ENCODE results near the gene GPR50. TPM values are rescaled to one million over a fixed set of nuclear protein-coding genes. Genes with fewer than 3 reads are reported as not detected.

Gene GPR50
- total and polyA plus RNA-seq, 2 of the 8 experiments (the other 6 are each of a cell fraction or from before 2014, with no cell fraction given) = 1.6 to 1.9 TPM

- no peaks in the 10 kb centered on the region for H3K23me2 ChIP-seq (ENCODE audit: low read depth, low read length)
- H4K5ac ChIP-seq (ENCODE audit: insufficient read length, low read depth, low read length) = no peak overlapping the region
- H3K4me1 ChIP-seq (replicated peaks in 1 of 4; ENCODE audit: control insufficient read depth in 3 of 4, insufficient read depth in 4 of 4, low read length in 3 of 4) = no peaks in the 10 kb centered on the region
- no peaks in the 10 kb centered on the region for H4K20me1 ChIP-seq (replicated peaks in 1 of 2; ENCODE audit: control insufficient read depth in 1 of 2, insufficient read depth in 2 of 2, low read length in 2 of 2)
- H3K4me3 ChIP-seq (ENCODE audit: extremely low read depth in 1 of 4, insufficient read depth in 2 of 4, low read depth in 3 of 4, low read length in 4 of 4) = no peak overlapping the region
- no peak overlapping the region for H3K4me2 ChIP-seq (ENCODE audit: insufficient read depth in 1 of 2, low read depth in 2 of 2, low read length in 2 of 2)
- WGBS, 2 experiments (ENCODE audit: extremely low coverage in 1 of 2, insufficient coverage in 1 of 2, insufficient read length in 1 of 2, insufficient replicate concordance in 2 of 2, low coverage in 1 of 2, low lambda C conversion rate in 2 of 2, missing lambda C conversion rate in 1 of 2) = 88% methylated on average over 2 of the region's 2 CpGs; no CpG with 5 or more reads in 1 of the 2 experiments
- H3K36me3 ChIP-seq (ENCODE audit: control insufficient read depth in 2 of 4, insufficient read depth in 4 of 4, low read length in 3 of 4) = no peaks in the 10 kb centered on the region
- no peak overlapping the region for H2BK120ac ChIP-seq (replicated peaks; ENCODE audit: low read depth, low read length)
- FAIRE-seq (no peak), DNase-seq (ENCODE audit: low read depth in 1 of 2, low spot score in 2 of 2) (no peak)
- ChIA-PET POLR2A (ENCODE audit: partially characterized antibody) (no interaction called here), CTCF (ENCODE audit: partially characterized antibody) (no interaction called here)
- no peak overlapping the region for H2BK12ac ChIP-seq (ENCODE audit: low read depth, low read length)
- H3K14ac ChIP-seq (ENCODE audit: insufficient read length) = no peak overlapping the region
- H4K91ac ChIP-seq (replicated peaks; ENCODE audit: insufficient read length, low read length) = no peak overlapping the region
- no peak overlapping the region for H2AK5ac ChIP-seq (ENCODE audit: low read depth, low read length)
- H3K9ac ChIP-seq (replicated peaks in 1 of 4; ENCODE audit: extremely low read depth in 1 of 4, low read depth in 3 of 4, low read length in 3 of 4) = no peak overlapping the region
- H3K23ac ChIP-seq (ENCODE audit: insufficient read length) = no peak overlapping the region
- H3K27me3 ChIP-seq (replicated peaks in 1 of 4; ENCODE audit: control insufficient read depth in 3 of 4, extremely low read depth in 1 of 4, insufficient read depth in 3 of 4, low read length in 3 of 4) = no peaks in the 10 kb centered on the region
- no peak overlapping the region for H2AFZ ChIP-seq (ENCODE audit: low read length)
- no peak overlapping the region for H2BK5ac ChIP-seq (ENCODE audit: low read depth, low read length)
- TF ChIP-seq KDM4A (IDR thresholded peaks at IDR 0.05; ENCODE audit: low read depth, low read length, severe bottlenecking) = no peak
- no peak for TF ChIP-seq CHD2 (IDR thresholded peaks at IDR 0.05; ENCODE audit: low read length)
- no peak for TF ChIP-seq POLR2A (IDR thresholded peaks at IDR 0.05; ENCODE audit: control extremely low read depth in 1 of 2, low read depth in 2 of 2, low read length in 2 of 2)
- no peak for TF ChIP-seq SP2 (IDR thresholded peaks at IDR 0.05; ENCODE audit: low read length)
- no peak for TF ChIP-seq RXRA (IDR thresholded peaks at IDR 0.05; ENCODE audit: insufficient read depth, low read depth, low read length)
- TF ChIP-seq RNF2 (IDR thresholded peaks at IDR 0.05; ENCODE audit: borderline replicate concordance, low read depth, low read length, missing control alignments, poor library complexity, severe bottlenecking) = no peak
- no peak for TF ChIP-seq JUN (IDR thresholded peaks at IDR 0.05; ENCODE audit: low read depth, low read length)
- TF ChIP-seq SIX5 (IDR thresholded peaks at IDR 0.05; ENCODE audit: low read depth, low read length) = no peak
- no peak for TF ChIP-seq SAP30 (IDR thresholded peaks at IDR 0.05; ENCODE audit: insufficient read depth, insufficient replicate concordance, low read length)
- no peak for TF ChIP-seq NANOG (IDR thresholded peaks at IDR 0.05; ENCODE audit: insufficient read depth, low read depth, low read length, poor library complexity, severe bottlenecking)
- TF ChIP-seq BACH1 (IDR thresholded peaks at IDR 0.05; ENCODE audit: low read length) = no peak
- TF ChIP-seq ZNF274 (IDR thresholded peaks at IDR 0.05; ENCODE audit: borderline replicate concordance, extremely low read depth, low read length) = no peak
- no peak for TF ChIP-seq MAFK (IDR thresholded peaks at IDR 0.05; ENCODE audit: low read depth, low read length)
- no peak for TF ChIP-seq SIRT6 (IDR thresholded peaks at IDR 0.05; ENCODE audit: low read length)
- no peak overlapping the region for H3K4ac ChIP-seq (replicated peaks; ENCODE audit: insufficient read length, low read depth, low read length)
- no peak overlapping the region for H3K56ac ChIP-seq (replicated peaks; ENCODE audit: insufficient read length, low read depth, low read length)
- H3K79me1 ChIP-seq (ENCODE audit: low read depth, low read length) = no peaks in the 10 kb centered on the region
- H3K18ac ChIP-seq (ENCODE audit: extremely low read depth, low read length) = no peak overlapping the region
- no peaks in the 10 kb centered on the region for H3K79me2 ChIP-seq (ENCODE audit: control insufficient read depth in 1 of 2, insufficient read depth in 2 of 2, low read length in 2 of 2)
- H4K8ac ChIP-seq (ENCODE audit: extremely low read depth, insufficient read depth, low read length) = no peak overlapping the region
- H2BK15ac ChIP-seq (ENCODE audit: low read length) = no peak overlapping the region
- H2BK20ac ChIP-seq (ENCODE audit: low read length) = no peak overlapping the region
- no peak overlapping the region for H3K27ac ChIP-seq (ENCODE audit: low read depth, low read length)
- no peaks in the 10 kb centered on the region; a peak in 1 of 4 replicates for H3K9me3 ChIP-seq (ENCODE audit: insufficient read depth in 2 of 2, low read depth in 1 of 2, low read length in 1 of 2)
Measured at GRCh38 chrX:151132531-151132930, 43.9 kb upstream of the GPR50 start.
